B cell (primary cell): ENCODE measurements around the gene ARHGEF10L. TPM values are rescaled to one million over a fixed set of nuclear protein-coding genes. Genes with fewer than 3 reads are reported as not detected.

Source experiments
- ATAC-seq: fragments of 200-7000 bp; cut with Tn5 transposase; one replicate; pipeline ENCODE4 v1.10.0; 2021; ENCODE audit warnings: low read depth, mild to moderate bottlenecking, moderate number of reproducible peaks, moderate library complexity
- CTCF ChIA-PET: fragments of 350-600 bp; sonication (Branson Sonifier 250); formaldehyde crosslinking; loops from one replicate; lab custom pipeline; 2021; ENCODE audit warnings: antibody characterized with exemption, inconsistent platforms; lab: Charles Lee
- POLR2A ChIA-PET: fragments of 350-600 bp; sonication (Branson Sonifier 250); formaldehyde crosslinking; loops from one replicate; lab custom pipeline; 2021; ENCODE audit warnings: antibody characterized with exemption; lab: Charles Lee
- DNase-seq: peaks from one replicate; pipeline ENCODE4 v3.0.0; 2013
- H2AFZ ChIP-seq: 2 replicates; pipeline ENCODE4 v1.6.1; 2012; ENCODE audit warnings: mild to moderate bottlenecking, low read depth, low read length; ENCODE audit not compliant: insufficient read depth, poor library complexity, severe bottlenecking
- H3K27ac ChIP-seq, 2 donors: 1 replicate in 1 of 2; 2 replicates in 1 of 2; pipeline ENCODE4 v1.5.1; 2012 to 2013; ENCODE audit warnings: low read length in 2 of 2, mild to moderate bottlenecking in 2 of 2, moderate library complexity in 1 of 2
- H3K27me3 ChIP-seq, 4 experiments: fragments of 200-600 bp in 1 of 4; sonication (generic) in 1 of 4; replicated peaks in 1 of 4; 1 replicate in 2 of 4; 2 replicates in 2 of 4; pipeline versions ENCODE4 v1.6.1 to v1.7.0; 2013 to 2016; ENCODE audit warnings: low read length in 3 of 4, mild to moderate bottlenecking in 2 of 4, mixed read lengths in 1 of 4, moderate library complexity in 1 of 4; ENCODE audit not compliant: insufficient read depth in 4 of 4, control insufficient read depth in 3 of 4; ENCODE audit errors: control extremely low read depth in 1 of 4
- H3K36me3 ChIP-seq, 2 experiments: replicated peaks in 1 of 2; 1 replicate in 1 of 2; 2 replicates in 1 of 2; pipeline versions ENCODE4 v1.6.1 to v1.7.1; 2013; ENCODE audit warnings: low read length in 1 of 2; ENCODE audit not compliant: insufficient read depth in 2 of 2, control insufficient read depth in 1 of 2; ENCODE audit errors: control extremely low read depth in 1 of 2, extremely low read depth in 1 of 2
- H3K4me1 ChIP-seq, 2 donors: fragments of 200-600 bp in 1 of 2; sonication (generic) in 1 of 2; 1 replicate in 1 of 2; 2 replicates in 1 of 2; pipeline versions ENCODE4 v1.5.1 to v1.6.1; 2013 to 2017; ENCODE audit warnings: low read length in 2 of 2; ENCODE audit not compliant: control insufficient read depth in 2 of 2, insufficient read depth in 2 of 2
- H3K4me2 ChIP-seq: replicated peaks from 2 replicates; pipeline ENCODE3; 2012; ENCODE audit warnings: mild to moderate bottlenecking, low read depth, low read length; ENCODE audit not compliant: poor library complexity, severe bottlenecking
- H3K4me3 ChIP-seq, 5 experiments: fragments of 200-600 bp in 1 of 5; sonication (generic) in 1 of 5; 1 replicate in 3 of 5; 2 replicates in 2 of 5; pipeline versions ENCODE4 v1.5.1 to v1.7.0; 2011 to 2016; ENCODE audit warnings: low read length in 4 of 5, mild to moderate bottlenecking in 4 of 5, low read depth in 2 of 5, control low read depth in 1 of 5, moderate library complexity in 1 of 5; ENCODE audit not compliant: insufficient read depth in 1 of 5; ENCODE audit errors: control extremely low read depth in 1 of 5, extremely low read depth in 1 of 5
- H3K79me2 ChIP-seq: fragments of 200-600 bp; sonication (generic); one replicate; pipeline ENCODE4 v1.6.0; 2016; ENCODE audit warnings: low read length; ENCODE audit not compliant: control insufficient read depth, insufficient read depth
- H3K9ac ChIP-seq: fragments of 200-600 bp; sonication (generic); 2 replicates; pipeline ENCODE4 v1.6.1; 2017; ENCODE audit warnings: mild to moderate bottlenecking, low read length, moderate library complexity
- H3K9me3 ChIP-seq, 3 donors: one replicate each; pipeline versions ENCODE4 v1.6.1 to v1.7.1; 2013; ENCODE audit warnings: low read length in 2 of 3; ENCODE audit not compliant: control insufficient read depth in 2 of 3, insufficient read depth in 1 of 3; ENCODE audit errors: control extremely low read depth in 1 of 3
- H4K20me1 ChIP-seq: 2 replicates; pipeline ENCODE4 v1.6.0; 2012; ENCODE audit warnings: mild to moderate bottlenecking, low read length; ENCODE audit not compliant: insufficient read depth, control insufficient read depth, poor library complexity, severe bottlenecking
- H3K27ac Mint-ChIP-seq: one replicate; pipeline ENCODE4 v1.8.0; 2021; ENCODE audit warnings: mixed read lengths
- H3K27me3 Mint-ChIP-seq: one replicate; pipeline ENCODE4 v1.8.0; 2021; ENCODE audit warnings: mixed read lengths
- H3K4me1 Mint-ChIP-seq: one replicate; pipeline ENCODE4 v1.8.0; 2021; ENCODE audit warnings: mixed read lengths
- H3K4me3 Mint-ChIP-seq: one replicate; pipeline ENCODE4 v1.8.0; 2021; ENCODE audit warnings: mixed read lengths
- H3K9me3 Mint-ChIP-seq: one replicate; pipeline ENCODE4 v1.8.0; 2022; ENCODE audit warnings: mixed read lengths; ENCODE audit not compliant: insufficient read depth
- EZH2 ChIP-seq: IDR thresholded peaks from 2 replicates; pipeline ENCODE4 v1.6.1; 2012; ENCODE audit warnings: borderline replicate concordance, low read depth, mild to moderate bottlenecking, moderate library complexity, low read length; ENCODE audit not compliant: insufficient read depth, poor library complexity, severe bottlenecking
- whole genome bisulfite sequencing: methylation state at CpG from one replicate; pipeline ENCODE4 v1.1.5; 2013; ENCODE audit warnings: missing lambda C conversion rate; ENCODE audit not compliant: insufficient coverage; 5-methylcytosine and 5-hydroxymethylcytosine counted together
- intact Hi-C: fragments of 100-400 bp; cut with micrococcal nuclease; formaldehyde crosslinking; loops from one replicate; pipeline ENCODE4 v1.10.0; 2022
- polyA plus RNA-seq: library from polyadenylated mRNA; depleted of rRNA; stranded (reverse); fragments of >200 nt; gene quantifications from 2 replicates; pipeline ENCODE4 v1.2.3, GENCODE V29; 2012
- total RNA-seq, 2 donors: library from RNA; stranded (reverse); fragments of 120-200 nt in 1 of 2; gene quantifications; 1 replicate in 1 of 2; 2 replicates in 1 of 2; pipeline versions ENCODE4 v1.2.3 to v1.2.4, GENCODE V29; 2013 to 2022
- TF ChIP-seq, protein P1 (sequence below): fragments of 200-600 bp; IDR thresholded peaks from one replicate; pipeline ENCODE4 v1.8.0; 2022; ENCODE audit warnings: antibody characterized with exemption, mild to moderate bottlenecking

Gene ARHGEF10L
- total and polyA plus RNA-seq, 2 donors (not counting 1 experiment from before 2014, with no cell fraction given), result 2.0 to 4.9 TPM

DNA sequence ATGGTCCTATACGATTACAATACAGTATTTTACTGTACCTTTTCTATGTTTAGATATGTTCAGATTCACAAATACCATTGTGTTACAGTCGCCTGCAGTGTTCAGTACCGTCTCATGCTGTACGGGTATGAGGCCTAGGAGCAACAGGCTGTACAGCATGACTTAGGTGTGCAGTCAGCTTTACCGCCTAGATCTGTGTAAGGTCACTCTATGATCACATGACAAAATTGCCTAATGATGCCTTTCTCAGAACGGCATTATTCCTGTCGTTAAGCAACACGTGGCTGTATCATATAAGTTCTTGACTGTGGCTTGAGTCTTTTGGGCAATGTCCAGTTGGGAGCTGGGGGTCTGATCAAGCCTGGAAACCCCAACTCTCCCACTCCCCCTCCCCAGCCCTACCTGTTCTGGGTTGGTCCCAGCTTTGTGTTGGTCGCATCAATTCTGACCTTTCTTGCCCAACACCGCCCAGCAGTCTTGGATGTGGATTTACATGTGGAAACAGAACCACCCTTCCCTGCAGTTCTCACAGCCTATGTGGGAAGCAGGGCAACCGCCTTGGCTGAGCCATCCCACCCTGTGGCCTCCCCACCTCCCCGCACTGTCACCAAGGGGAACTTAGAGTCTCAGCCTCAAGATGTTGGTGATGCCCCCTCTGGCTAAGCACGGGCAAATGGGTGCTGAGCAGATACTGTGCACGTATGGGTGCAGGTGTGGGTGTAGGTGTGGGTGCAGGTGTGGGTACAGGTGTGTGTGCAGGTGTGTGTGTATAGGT lies 135.4 kb downstream of the ARHGEF10L start:
- no peak for DNase-seq
- Histone ChIP-seq H3K4me3 (no peak overlapping the region), H3K27me3 (no peaks in the 10 kb centered on the region), H3K27ac (no peak overlapping the region), H3K4me1 (peaks cover 0 to 8% of the 10 kb centered on the region in 2 donors), H3K9ac (no peak overlapping the region), H3K36me3 (no peaks in the 10 kb centered on the region), H3K4me2 (no peak overlapping the region), H2AFZ (no peak overlapping the region), H4K20me1 (no peaks in the 10 kb centered on the region), H3K9me3 (peaks cover 0 to 7% (median 0%) of the 10 kb centered on the region in 3 donors), H3K79me2 (no peaks in the 10 kb centered on the region)
- intact Hi-C loops, result no loop called here
- ChIA-PET POLR2A (no interaction called here), CTCF (no interaction called here)
- peaks cover 9% of the 10 kb centered on the region for H3K4me1 Mint-ChIP-seq
- 93% methylated on average over 13 of the region's 14 CpGs for WGBS
- no peaks in the 10 kb centered on the region for H3K27me3 Mint-ChIP-seq
- ATAC-seq, result no peak
- H3K4me3 Mint-ChIP-seq, result no peak overlapping the region
- H3K9me3 Mint-ChIP-seq, result no peaks in the 10 kb centered on the region
- no peak overlapping the region for H3K27ac Mint-ChIP-seq
- TF ChIP-seq EZH2, result no peak
- TF ChIP-seq, protein P1, sequence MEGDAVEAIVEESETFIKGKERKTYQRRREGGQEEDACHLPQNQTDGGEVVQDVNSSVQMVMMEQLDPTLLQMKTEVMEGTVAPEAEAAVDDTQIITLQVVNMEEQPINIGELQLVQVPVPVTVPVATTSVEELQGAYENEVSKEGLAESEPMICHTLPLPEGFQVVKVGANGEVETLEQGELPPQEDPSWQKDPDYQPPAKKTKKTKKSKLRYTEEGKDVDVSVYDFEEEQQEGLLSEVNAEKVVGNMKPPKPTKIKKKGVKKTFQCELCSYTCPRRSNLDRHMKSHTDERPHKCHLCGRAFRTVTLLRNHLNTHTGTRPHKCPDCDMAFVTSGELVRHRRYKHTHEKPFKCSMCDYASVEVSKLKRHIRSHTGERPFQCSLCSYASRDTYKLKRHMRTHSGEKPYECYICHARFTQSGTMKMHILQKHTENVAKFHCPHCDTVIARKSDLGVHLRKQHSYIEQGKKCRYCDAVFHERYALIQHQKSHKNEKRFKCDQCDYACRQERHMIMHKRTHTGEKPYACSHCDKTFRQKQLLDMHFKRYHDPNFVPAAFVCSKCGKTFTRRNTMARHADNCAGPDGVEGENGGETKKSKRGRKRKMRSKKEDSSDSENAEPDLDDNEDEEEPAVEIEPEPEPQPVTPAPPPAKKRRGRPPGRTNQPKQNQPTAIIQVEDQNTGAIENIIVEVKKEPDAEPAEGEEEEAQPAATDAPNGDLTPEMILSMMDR, result no peak

DNA sequence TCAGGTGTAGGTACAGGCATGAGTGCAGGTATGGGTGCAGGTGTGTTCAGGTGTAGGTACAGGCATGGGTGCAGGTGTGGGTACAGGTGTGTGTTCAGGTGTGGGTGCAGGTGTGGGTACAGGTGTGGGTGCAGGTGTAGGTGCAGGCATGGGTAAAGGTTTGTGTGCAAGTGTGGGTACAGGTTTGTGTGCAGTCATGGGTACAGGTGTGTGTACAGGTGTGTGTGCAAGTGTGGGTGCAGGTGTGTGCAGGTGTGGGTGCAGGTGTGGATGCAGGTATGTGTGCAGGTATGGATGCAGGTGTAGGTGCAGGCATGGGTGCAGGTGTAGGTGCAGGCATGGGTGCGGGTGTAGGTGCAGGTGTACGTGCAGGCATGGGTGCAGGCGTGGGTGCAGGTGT lies 136.2 kb downstream of the ARHGEF10L start:
- no peak overlapping the region for H3K4me3 Mint-ChIP-seq
- no peak for ATAC-seq
- no peaks in the 10 kb centered on the region for H4K20me1 ChIP-seq

More for the DNA sequence above, 136.2 kb downstream of the ARHGEF10L start:
- Mint-ChIP-seq H3K4me1 (peaks cover 9% of the 10 kb centered on the region), H3K27me3 (no peaks in the 10 kb centered on the region), H3K9me3 (no peaks in the 10 kb centered on the region), H3K27ac (no peak overlapping the region)
- Histone ChIP-seq H3K4me1 (peaks cover 0 to 8% of the 10 kb centered on the region in 2 donors), H3K79me2 (no peaks in the 10 kb centered on the region), H3K27ac (no peak overlapping the region), H3K4me2 (no peak overlapping the region), H2AFZ (no peak overlapping the region), H3K4me3 (no peak overlapping the region), H3K9ac (no peak overlapping the region), H3K36me3 (no peaks in the 10 kb centered on the region), H3K9me3 (peaks cover 0 to 7% (median 0%) of the 10 kb centered on the region in 3 donors), H3K27me3 (no peaks in the 10 kb centered on the region)
- DNase-seq, result no peak
- intact Hi-C loops, result no loop called here
- WGBS, result 100% methylated on average over 3 of the region's 3 CpGs
- ChIA-PET CTCF (no interaction called here), POLR2A (no interaction called here)
- TF ChIP-seq, protein P1, result no peak
- no peak for TF ChIP-seq EZH2
